Activated T-cell treated with anti-CD3 and anti-CD28 coated beads for 24 hours (primary cell): Measurements from ENCODE around the gene PON1.

Source experiments
- DNase-seq: peaks from one replicate; pipeline ENCODE4 v3.0.0-alpha.2; 2020; ENCODE audit warnings: low read depth

The PON1 gene

GRCh38 chr7:95317546-95317945 lies 6.8 kb downstream of the PON1 start:
- no peak for DNase-seq

- no peak for DNase-seq
Measured at GRCh38 chr7:95316588-95316987, 7.7 kb downstream of the PON1 start.

DNA sequence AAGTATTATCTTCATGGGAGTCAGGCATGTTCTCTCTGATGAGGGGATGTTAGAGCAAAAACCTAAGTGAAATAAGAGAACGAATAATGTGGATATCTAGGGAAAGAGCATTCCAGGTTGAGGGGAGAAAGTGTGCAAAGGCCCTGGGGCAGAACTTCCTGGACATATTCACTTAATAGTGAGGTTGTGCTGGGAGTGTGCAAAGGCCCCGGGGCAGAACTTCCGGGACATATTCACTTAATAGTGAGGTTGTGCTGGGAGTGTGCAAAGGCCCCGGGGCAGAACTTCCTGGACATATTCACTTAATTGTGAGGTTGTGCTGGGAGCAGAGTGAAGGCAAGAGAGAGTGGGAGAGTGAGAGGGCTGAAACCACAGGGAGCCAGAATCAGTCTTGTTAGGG lies 11.8 kb downstream of the PON1 start:
- no peak for DNase-seq

DNA sequence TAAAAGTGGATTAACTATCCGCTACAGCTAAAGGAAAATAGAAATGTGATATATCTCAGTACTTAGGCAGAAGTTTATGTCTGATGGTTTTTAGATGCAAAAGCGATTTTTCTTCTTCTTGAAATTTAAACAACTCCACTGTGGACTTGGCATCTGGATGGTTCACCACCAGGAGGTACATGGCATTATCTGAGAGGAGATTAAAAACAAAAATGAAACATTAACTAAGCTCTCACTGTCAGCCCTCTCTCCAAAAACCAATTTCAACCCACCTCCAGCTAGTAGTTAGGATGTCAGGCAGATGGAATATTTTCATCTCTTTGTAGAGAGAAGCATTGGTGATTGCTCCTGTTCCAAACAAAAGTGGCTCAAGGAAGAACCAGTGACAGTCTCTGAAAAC lies 12.9 kb downstream of the PON1 start:
- DNase-seq, result no peak

DNA sequence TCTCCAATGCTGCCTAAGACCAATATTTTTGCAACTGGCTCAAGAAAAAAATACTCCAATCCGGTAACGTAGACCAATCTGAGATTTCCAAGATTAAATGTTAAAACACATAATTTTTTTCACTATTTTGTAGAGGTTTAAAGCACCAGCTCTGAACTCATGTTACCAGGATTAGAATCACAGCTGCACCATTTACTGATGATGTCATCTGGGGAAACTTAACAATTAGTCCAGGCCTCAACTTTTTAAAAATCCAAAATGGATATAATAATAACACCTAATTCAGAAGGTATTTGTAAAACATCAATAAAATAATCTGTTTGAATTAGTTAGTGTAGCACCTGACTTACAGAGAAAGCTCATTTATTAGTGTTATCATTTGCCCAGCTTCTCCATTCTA lies 14.4 kb downstream of the PON1 start:
- DNase-seq, result no peak

GRCh38 chr7:95304990-95305389 lies 19.3 kb downstream of the PON1 start:
- no peak for DNase-seq

DNA sequence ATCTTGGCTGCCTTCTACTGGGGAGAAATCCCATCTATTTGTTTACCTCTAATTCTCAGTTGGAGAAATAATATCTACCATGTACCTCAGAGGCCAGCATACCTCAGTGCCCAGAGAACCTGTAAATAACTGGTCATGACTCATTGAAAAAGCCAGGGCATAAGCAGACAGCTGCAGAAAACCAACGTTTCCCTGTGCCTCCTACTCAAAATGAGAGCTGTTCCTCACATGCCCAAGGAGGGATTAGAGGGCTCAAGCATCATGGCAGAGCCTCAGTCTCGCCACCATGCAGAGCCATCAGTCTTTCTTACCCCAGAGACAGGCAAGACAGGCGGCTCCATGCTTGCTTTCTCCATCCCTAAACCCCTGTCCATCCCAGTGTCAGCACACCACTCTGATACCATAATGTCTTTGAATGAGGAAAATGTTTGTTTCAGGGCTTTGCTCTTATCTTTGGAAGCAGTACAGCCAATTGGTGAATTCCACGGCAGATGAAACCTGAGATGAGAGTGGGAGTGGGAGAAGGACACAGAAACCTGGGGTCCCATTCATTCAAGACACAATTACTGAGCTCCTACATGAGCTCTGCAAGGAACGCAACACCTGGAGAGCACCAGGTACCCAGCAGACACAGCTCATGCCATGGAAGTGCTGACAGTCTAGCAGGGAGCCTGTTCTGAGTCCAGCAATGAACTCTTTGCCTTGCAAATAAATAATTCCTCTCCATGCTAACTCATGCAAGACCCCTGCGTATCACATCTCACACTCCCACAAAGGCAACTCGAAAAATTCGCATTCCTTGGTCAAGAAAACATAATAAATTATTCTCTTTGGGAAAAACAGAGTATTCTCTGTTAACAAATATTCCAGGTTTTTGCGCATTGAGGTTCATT lies 21.1 kb downstream of the PON1 start:
- DNase-seq, result no peak

DNA sequence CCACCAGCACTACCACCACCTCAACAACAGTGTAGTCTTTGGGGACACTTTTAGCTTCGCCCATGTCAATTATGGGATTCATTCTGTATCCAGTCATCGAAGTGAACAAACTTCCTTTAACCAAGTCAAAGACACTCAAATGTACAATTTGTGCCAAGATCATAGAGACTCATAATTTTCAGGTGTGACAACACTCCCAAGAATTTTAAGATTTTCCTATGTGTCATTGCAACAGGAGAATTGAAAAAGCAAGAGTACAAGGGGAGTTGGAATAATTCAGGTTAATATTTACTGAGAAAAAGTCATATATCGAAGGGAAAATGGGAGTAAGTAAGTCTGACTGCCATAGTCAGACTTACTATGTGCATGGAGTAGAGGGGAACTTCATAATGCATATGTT lies 26.2 kb downstream of the PON1 start:
- no peak for DNase-seq

- DNase-seq, result no peak
Measured at GRCh38 chr7:95297041-95297440, 27.3 kb downstream of the PON1 start.

- DNase-seq, result no peak
Measured at GRCh38 chr7:95296456-95296855, 27.9 kb downstream of the PON1 start.

DNA sequence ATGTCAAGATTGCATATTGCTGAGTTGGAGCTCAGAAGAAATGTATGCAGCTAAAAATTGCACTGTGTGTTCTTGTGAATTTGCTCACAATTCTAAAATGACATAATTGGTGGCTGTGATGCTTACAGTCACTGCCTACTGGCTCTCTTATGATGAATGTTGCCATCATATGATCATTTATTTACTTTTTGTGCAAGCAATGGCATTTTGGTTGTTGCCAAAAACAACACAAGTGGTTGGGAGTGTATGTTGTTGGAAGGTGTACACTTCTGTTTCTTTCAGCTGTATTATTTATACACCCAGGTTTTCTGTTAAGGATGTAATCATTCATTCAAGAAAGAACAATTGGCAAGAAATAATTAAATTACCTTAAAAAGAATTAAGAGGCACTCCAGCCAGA lies 28.9 kb downstream of the PON1 start:
- no peak for DNase-seq

DNA sequence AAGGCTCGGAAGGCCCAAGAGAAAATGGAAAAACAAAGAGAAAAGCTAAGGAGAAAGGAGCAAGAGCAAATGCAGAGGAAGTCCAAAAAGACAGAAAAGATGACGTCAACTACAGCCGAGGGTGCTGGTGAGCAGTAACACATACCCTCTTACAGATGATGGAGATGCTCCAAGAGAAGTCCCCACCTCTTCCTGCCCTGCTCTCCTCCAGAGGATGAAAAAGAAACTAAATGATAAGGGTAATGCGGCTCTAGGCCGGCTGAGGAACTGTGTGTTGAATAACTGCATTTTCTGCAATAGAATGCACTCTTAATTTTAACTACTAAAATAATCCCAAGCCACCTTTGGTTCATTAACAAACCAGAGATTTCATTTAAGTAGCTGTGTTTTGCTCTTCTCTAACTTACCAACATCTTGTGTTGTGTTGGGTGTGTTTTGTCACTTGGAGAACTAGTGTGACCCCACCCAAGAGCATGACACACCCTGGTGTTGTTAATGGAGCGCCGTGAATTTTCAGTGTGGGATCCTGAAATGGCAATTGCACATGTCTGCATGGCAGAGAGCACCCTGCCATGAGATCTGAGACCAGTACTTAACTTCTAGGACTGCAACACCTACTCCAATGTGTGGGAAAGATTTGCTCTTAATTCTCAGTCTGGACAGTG lies 34.0 kb downstream of the PON1 start:
- DNase-seq, result no peak

- DNase-seq, result no peak
Measured at GRCh38 chr7:95286096-95286495, 38.2 kb downstream of the PON1 start.

GRCh38 chr7:95279417-95279816 lies 44.9 kb downstream of the PON1 start:
- DNase-seq, result no peak

DNA sequence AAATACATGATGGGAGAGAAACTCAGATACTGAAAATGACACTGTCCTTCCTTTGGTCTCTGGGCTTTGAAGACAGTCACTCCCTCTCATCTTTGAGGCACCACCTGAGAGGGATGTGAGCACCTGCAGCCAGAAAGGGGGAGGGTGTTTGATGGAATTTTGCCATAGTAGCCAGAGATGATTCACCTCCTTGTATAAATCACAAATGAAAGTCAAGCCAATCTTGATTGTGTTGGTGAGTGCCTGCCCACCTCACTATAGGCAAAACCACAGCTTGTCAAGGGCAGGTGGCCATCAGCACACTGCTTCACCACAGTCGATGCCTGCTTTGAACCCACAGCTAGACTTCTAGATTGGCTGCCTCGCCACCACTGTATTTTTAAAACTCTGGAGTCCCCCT lies 48.2 kb downstream of the PON1 start:
- no peak for DNase-seq

DNA sequence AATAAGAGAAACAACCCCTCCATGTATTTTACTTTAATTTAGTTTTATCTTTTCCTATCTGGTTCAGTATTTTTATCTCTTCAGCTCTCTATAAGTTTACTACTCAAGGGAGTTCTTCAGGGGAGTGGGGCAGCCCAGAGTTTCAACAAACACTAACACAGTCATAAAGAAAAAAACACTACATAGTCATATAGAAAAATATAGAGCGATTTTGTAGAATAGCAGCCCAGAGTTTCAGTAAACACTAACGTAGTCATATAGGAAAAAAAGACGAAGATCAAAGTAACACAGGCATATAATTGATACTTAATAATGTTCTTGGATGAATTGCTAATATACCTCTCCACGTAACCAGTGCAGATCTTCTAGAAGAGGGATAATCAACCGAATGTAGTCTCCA lies 54.7 kb downstream of the PON1 start:
- DNase-seq, result no peak

DNA sequence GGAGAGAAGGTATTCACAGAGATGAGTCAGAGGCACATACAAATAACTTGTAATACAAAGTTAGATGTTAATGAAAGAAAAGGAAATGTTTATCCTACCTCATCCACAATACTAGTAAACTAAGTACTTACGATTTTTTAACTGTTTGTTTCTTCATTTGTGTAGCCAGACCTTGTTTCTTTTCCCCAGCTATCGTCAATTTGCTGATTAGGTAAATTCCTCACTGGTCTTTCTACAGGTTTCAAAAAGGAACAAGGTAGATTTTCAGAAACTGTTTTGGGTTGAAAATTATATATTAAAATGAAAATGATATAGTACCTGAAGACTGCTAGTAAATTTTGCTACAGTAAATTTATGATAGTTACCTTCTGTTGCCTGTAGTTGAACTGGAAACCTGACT lies 56.6 kb downstream of the PON1 start:
- no peak for DNase-seq

DNA sequence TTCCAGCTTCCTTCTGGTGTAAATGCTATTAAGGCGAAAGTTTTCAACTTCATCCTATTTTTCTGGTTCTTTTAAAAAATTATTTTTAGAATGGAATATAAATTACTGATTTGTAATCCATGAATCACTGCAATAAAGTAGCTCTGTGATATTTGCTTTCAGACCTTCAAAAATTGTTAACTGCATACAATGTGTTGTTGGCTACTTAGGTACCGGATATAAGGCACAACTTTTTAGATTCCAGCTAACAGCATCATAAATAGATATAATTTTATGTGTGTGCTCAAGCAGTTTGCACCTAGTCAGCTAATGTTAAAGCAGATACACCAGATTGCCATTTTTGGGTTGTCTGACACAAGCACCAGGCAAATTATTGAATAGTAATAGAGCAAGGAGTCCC lies 58.7 kb downstream of the PON1 start:
- no peak for DNase-seq

DNA sequence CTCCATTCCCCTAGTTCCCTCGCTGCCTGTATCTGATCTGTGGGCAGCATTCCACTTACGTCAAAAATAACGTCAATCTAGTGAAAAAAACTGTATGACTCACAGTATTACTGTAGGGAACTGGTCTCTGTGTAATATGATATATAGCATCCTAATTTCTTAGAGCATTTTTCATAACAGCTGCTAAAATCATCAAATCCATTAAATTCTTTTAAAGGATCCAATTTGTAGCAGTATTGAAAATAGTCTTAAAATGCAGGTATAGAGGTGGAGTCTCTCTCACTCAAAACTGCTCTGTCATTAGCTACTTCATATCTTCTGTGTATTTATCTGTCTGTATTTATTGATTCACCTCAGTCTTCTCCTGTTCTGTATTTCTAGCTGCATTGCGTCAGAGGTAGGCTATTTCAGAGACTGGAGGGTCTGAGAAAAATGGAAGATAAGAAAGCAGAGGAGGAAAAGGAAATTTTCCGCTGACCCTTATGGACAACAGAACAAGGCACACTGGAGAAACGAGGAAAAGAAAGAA lies 59.9 kb downstream of the PON1 start:
- DNase-seq, result no peak

GRCh38 chr7:95263785-95264362 lies 60.5 kb downstream of the PON1 start:
- no peak for DNase-seq

DNA sequence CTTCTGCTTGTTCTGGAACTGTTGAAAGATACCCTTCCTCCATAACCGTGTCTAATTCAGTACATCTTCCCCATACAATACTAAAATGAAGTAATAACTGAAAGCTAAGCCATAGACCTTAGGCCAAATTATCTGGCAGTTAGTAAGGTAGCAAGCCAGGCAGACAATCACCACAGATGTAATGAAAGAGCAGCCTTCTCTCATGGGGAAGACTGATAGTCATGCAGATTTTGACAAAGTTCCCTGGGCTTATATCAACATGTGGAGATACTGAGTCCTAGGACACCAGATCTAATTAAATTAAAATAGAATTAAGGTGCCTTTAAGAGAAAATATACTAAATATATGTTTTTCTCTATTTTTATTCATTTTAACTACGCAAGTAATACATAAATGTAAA lies 61.5 kb downstream of the PON1 start:
- DNase-seq, result no peak

- no peak for DNase-seq
Measured at GRCh38 chr7:95261895-95262415, 62.4 kb downstream of the PON1 start.

GRCh38 chr7:95255691-95256090 lies 68.6 kb downstream of the PON1 start:
- no peak for DNase-seq
